RWPE2 (cell line): ENCODE results near the gene SNRNP27.
A peak's percentile ranks its signal among the peaks of the same experiment; 100 is the strongest.

Experiments used
- ATAC-seq: fragments of 200-7000 bp; cut with Tn5 transposase; 3 replicates; pipeline ENCODE4 v1.9.1; 2021; ENCODE audit warnings: low read depth
- DNase-seq: peaks from one replicate; pipeline ENCODE4 v3.0.0-alpha.2; 2020; ENCODE audit warnings: low spot score
- H3K27ac ChIP-seq: fragments of 450-650 bp; 2 replicates; pipeline ENCODE4 v1.5.1; 2017; ENCODE audit warnings: mild to moderate bottlenecking; ENCODE audit not compliant: poor library complexity, severe bottlenecking
- H3K27me3 ChIP-seq: fragments of 250-450 bp; sonication (Bioruptor Pico); 2 replicates; pipeline ENCODE4 v1.5.1; 2021; ENCODE audit warnings: mild to moderate bottlenecking, moderate library complexity; ENCODE audit not compliant: insufficient read depth, poor library complexity, severe bottlenecking
- H3K36me3 ChIP-seq: fragments of 250-450 bp; sonication (Bioruptor Pico); 2 replicates; pipeline ENCODE4 v1.5.1; 2020; ENCODE audit warnings: low read depth, mild to moderate bottlenecking, moderate library complexity
- H3K4me1 ChIP-seq: fragments of 250-450 bp; sonication (Bioruptor Pico); 2 replicates; pipeline ENCODE4 v1.5.1; 2021; ENCODE audit warnings: mild to moderate bottlenecking, moderate library complexity; ENCODE audit not compliant: insufficient read depth, poor library complexity, severe bottlenecking
- H3K4me3 ChIP-seq: fragments of 250-450 bp; sonication (Bioruptor Pico); 2 replicates; pipeline ENCODE4 v1.5.1; 2021; ENCODE audit warnings: mild to moderate bottlenecking, moderate library complexity; ENCODE audit not compliant: severe bottlenecking
- H3K9me3 ChIP-seq: fragments of 250-450 bp; sonication (Bioruptor Pico); 2 replicates; pipeline ENCODE4 v1.5.1; 2021; ENCODE audit warnings: mild to moderate bottlenecking, moderate library complexity; ENCODE audit not compliant: severe bottlenecking
- CTCF ChIP-seq: fragments of 450-650 bp; IDR thresholded peaks from one replicate; pipeline ENCODE4 v1.5.1; 2017; ENCODE audit warnings: mild to moderate bottlenecking, moderate library complexity; ENCODE audit not compliant: poor library complexity, severe bottlenecking

Gene SNRNP27

GRCh38 chr2:69893684-69894551 is at the start of gene SNRNP27:
TSS of gene SNRNP27 (plus strand) at chr2:69893956. CDS start at chr2:69893985, 29 bp downstream.
- H3K4me3 ChIP-seq = peak within 1 kb of the TSS; percentile 69
- ATAC-seq = peak; percentile 83
- peak; percentile 73 for DNase-seq
- no peaks in the 10 kb centered on the region for H3K27me3 ChIP-seq
- H3K4me1 ChIP-seq = no peaks in the 10 kb centered on the region
- TF ChIP-seq CTCF = no peak
- H3K27ac ChIP-seq = peak within 1 kb of the TSS; percentile 56
- peaks cover 41% of the 10 kb centered on the region for H3K36me3 ChIP-seq
- H3K9me3 ChIP-seq = peaks cover 3% of the 10 kb centered on the region

- no peak overlapping the region for H3K4me3 ChIP-seq
- ATAC-seq = no peak
- H3K9me3 ChIP-seq = no peaks in the 10 kb centered on the region
Measured at GRCh38 chr2:69843993-69844392, 49.8 kb upstream of the SNRNP27 start.

GRCh38 chr2:69844560-69844959 is 49.2 kb upstream of the SNRNP27 start:
- Histone ChIP-seq H3K4me1 (no peaks in the 10 kb centered on the region), H3K27me3 (no peaks in the 10 kb centered on the region), H3K36me3 (peaks cover 52% of the 10 kb centered on the region), H3K27ac (no peak overlapping the region), H3K4me3 (no peak overlapping the region), H3K9me3 (no peaks in the 10 kb centered on the region)
- ATAC-seq (no peak), DNase-seq (no peak)
- TF ChIP-seq CTCF = no peak

More at GRCh38 chr2:69843993-69844392, 49.8 kb upstream of the SNRNP27 start:
- Histone ChIP-seq H3K27me3 (no peaks in the 10 kb centered on the region), H3K4me1 (no peaks in the 10 kb centered on the region), H3K27ac (no peak overlapping the region), H3K36me3 (peaks cover 53% of the 10 kb centered on the region)
- no peak for DNase-seq
- no peak for TF ChIP-seq CTCF

- Histone ChIP-seq H3K4me1 (no peaks in the 10 kb centered on the region), H3K36me3 (peaks cover 51% of the 10 kb centered on the region), H3K27me3 (no peaks in the 10 kb centered on the region), H3K4me3 (no peak overlapping the region), H3K9me3 (no peaks in the 10 kb centered on the region), H3K27ac (no peak overlapping the region)
- no peak for ATAC-seq
- no peak for TF ChIP-seq CTCF
- DNase-seq = no peak
Measured at GRCh38 chr2:69846182-69847067, 47.3 kb upstream of the SNRNP27 start.
